Stimulated activated CD8-positive, alpha-beta memory T cell treated with anti-CD3 and anti-CD28 coated beads, Interleukin-15, amount 100 ng/mL, for 4 hours (primary cell): ENCODE results near the gene GALK2.

ENCODE experiments used
- DNase-seq, 2 donors: peaks; one replicate each; pipeline ENCODE4 v3.0.0-alpha.2; 2020; ENCODE audit warnings: low read depth in 2 of 2

The GALK2 gene

DNA sequence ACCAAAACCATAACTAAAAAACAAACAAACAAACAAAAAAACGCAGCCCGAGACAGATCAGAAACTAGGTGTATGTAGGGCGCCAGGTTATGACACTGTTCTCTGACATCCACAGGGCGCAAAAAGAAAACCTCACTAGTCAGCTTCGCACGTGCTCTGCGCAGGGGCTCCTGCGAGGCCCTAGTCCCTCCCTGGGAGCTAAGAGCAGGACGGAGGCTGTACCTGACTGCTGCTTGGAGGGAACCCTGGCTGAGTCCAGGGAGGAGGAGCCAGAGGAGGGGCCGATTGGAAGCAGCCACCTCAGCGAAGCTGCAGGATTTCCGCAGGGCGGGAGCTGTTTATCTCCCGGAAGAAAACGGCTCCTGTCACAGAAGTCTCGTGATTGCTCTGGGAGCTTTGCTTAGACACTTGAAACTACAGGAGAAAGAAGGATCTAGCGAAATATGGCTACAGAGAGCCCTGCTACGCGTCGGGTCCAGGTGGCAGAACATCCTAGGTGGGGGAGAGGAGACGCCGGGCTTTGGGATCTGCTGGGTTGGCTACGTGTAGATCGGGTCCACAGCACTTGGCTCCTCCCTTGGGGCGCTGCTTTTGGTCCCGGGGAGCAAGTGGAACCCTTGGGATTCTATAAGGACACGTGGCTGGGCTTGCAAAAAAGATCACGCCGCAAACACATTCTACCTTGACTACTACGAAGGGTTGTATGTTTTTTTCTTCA lies at the start of gene GALK2:
GALK2 (plus strand) TSS at position 368 of the 718 bp plus-strand sequence; CDS start at position 444, 76 bp downstream.
- DNase-seq: peak; percentile 51 to 56

- DNase-seq: no peak
These were observed 49.2 kb upstream of the GALK2 start for GRCh38 chr15:49120832-49121231.

- DNase-seq: no peak
These were observed 48.1 kb upstream of the GALK2 start for GRCh38 chr15:49121901-49122300.

DNA sequence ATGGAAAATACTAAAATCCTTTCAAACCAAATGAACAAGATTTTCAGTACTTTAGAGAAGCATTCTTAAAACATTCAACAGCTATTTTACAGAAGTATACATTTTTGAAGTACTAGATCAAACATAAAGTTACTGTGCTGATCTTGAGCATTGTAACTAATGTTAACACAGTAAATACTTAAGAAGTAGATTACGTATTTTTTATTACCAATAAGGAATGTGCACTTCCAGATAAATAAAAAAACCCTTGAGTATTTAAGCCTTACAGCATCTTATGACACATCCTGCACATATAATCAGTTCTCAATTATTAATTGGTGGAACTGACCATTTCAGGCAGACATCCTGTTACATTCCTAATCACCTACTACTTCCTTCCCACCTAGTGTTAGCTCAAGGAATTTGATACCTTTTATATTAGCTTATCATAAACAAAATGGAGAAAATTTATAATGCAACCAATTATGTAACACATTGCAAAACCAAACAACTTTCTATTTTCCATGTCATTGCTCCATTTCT lies 47.4 kb upstream of the GALK2 start:
- no peak for DNase-seq

- DNase-seq: no peak
These were observed 45.7 kb upstream of the GALK2 start for GRCh38 chr15:49124371-49124770.

- DNase-seq: no peak
These were observed 38.6 kb upstream of the GALK2 start for GRCh38 chr15:49131403-49131802.

DNA sequence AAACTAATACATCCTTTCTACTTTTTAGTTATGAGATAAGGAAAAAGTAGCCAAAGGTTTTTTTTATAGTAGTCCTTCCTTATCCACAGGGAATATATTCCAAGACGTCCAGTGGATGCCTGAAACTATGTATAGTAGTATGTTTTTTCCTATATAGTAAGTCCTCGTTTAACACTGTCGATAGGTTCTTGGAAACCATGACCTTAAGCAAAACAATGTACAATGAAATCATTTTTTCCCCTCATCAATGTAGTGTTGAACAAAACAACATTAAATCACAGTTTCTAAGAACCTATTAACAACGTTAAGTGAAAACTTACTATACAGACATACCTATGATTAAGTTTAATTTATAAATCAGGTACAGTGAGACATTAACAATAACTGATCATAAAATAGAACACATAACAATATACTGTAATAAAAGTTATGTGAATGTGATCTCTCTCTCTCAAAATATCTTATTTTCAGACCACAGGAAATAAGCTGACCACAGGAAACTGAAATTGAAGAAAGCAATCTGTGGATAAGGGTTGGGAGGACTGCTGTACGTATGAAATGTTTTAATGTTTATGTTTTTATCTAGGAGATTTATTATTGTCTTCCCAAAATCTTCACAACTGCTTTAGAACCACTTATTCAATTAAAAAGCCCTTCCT lies 35.2 kb upstream of the GALK2 start:
- no peak for DNase-seq

GRCh38 chr15:49135342-49135857 lies 34.6 kb upstream of the GALK2 start:
- no peak for DNase-seq

GRCh38 chr15:49135911-49136310 lies 34.1 kb upstream of the GALK2 start:
- DNase-seq: no peak

DNA sequence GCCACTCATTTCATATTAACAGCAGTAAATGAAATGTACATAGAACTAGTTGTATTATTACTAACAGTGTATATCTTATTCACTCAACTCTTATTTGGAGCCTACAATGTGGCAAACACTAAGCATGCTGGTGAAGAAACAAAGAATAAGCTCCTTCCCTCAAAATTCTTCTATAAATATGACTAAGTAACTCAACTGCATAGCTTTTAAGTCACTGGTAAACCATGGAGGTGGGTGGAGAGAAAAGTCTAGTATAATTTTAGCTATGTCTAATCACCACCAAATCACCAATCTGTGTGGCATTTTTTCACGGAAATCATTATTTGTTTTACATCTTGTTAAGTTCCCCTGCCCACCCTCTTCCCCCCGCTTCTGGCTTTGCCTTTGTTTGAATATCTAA lies 32.2 kb upstream of the GALK2 start:
- no peak for DNase-seq

DNA sequence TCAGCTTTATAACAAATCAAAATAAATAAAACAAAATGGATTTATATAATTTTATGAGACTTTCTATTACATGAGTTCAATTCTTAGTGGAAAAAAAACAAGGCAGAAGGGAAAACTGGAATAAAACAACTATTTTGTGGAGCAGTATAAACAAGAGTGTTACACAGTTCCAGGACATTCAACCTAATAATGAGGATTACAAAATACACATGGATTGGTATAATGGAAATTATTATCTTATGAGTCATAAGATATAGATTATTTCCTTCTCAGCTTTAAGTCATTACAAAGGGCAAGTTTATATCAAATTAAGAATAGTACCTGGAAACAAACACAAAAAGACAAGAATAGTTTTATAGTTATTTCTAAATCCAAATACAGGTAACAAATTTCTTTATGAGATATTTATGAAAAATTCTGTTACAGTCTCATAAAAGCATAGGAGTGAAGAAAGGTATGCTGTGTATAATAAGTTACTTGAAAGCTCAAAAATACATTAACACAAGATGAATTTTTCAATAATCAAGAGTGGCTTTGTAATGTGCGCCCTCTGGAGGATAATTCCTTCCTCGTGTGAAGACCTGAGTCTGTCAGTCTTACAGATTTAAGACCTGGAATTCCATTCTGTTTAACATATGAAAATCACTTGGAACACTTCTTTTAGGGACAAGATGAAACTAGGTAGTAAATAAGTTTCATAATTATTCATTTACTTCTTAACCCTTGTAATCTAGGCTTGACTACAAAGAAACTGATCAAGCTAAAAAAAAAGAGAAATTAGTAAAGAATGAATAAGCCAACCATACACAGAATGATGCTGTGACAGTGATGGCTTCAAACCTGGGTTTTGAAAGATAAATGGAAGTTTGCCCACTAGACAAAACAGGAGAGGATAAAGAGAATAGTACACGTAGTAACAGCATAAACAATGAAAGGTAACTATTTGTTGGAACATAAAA lies 24.1 kb upstream of the GALK2 start:
- no peak for DNase-seq

- DNase-seq: no peak
These were observed 21.7 kb upstream of the GALK2 start for GRCh38 chr15:49148298-49148697.

- no peak for DNase-seq
These were observed 21.3 kb upstream of the GALK2 start for GRCh38 chr15:49148727-49149126.

GRCh38 chr15:49151831-49152230 lies 18.2 kb upstream of the GALK2 start:
- no peak for DNase-seq

DNA sequence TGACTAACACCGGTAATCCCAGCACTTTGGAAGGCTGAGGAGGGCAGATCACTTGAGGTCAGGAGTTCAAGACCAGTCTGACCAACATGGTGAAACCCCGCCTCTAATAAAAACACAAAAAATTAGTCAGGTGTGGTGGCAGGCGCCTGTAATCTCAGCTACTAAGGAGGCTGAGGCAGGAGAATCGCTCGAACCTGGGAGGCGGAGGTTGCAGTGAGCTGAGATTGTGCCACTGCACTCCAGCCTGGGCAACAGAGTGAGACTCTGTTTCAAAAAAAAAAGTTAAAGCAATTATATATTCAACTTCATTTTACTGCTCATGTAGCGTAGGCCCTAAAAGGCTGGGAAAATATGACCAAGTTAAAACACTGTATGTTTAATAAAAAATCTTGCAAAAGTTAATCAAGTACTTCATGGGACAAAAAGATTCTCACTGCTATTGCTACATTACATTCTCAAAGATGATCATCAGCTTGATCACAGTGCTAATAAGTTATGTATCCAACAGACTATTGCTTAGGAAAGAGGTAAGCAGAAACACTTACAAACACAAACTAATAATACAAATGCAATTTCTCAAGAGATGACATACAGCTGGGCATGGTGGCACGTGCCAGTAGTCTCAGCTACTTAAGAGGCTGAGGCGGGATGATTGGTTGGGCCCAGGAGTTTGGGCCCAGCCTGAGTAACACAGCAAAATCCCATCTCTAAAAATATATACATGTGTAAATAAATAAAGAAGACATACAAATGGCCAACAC lies 17.3 kb upstream of the GALK2 start:
- no peak for DNase-seq

GRCh38 chr15:49154359-49154758 lies 15.7 kb upstream of the GALK2 start:
- no peak for DNase-seq

GRCh38 chr15:49154799-49155109 lies 15.3 kb upstream of the GALK2 start:
- no peak for DNase-seq

DNA sequence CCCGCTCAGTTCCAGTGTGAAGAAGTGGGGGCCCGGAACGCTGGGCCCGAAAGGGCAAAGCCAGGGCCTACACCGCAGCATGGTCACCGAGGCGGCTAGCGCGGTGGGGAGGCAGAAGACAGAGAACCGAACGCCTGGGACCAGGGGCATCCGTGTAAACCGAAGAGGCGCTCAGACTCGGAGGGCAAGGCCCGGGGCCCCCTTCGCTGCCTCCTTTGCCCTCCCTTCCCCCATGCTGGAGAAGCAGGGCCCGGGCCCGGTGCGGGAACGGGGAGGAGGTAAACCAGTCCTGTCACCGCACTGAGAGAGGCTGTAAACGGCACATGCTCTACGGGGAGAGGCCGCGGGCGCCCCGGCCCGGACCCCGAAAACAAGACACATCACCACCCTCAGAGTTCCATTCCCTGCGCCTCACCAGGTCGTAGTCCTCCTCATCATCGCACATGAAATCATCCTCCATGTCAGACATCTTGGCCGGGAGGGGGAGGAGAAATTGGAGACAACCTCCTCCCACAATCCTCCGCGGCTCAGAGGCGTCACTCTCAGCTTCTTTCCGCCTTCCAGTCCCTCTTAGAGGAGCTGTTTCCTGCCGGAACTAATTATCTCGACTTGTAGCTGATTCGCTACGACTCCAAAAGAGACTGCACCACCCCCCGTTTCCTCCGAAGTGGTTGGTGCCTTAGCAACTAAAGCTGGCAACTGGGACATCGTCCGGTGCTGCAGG lies 14.8 kb upstream of the GALK2 start, which contains the start of gene COPS2:
COPS2 (minus strand) TSS at position 490 of the 724 bp plus-strand sequence; CDS start at position 469, 21 bp downstream.
- DNase-seq: peak; percentile 83 to 90

DNA sequence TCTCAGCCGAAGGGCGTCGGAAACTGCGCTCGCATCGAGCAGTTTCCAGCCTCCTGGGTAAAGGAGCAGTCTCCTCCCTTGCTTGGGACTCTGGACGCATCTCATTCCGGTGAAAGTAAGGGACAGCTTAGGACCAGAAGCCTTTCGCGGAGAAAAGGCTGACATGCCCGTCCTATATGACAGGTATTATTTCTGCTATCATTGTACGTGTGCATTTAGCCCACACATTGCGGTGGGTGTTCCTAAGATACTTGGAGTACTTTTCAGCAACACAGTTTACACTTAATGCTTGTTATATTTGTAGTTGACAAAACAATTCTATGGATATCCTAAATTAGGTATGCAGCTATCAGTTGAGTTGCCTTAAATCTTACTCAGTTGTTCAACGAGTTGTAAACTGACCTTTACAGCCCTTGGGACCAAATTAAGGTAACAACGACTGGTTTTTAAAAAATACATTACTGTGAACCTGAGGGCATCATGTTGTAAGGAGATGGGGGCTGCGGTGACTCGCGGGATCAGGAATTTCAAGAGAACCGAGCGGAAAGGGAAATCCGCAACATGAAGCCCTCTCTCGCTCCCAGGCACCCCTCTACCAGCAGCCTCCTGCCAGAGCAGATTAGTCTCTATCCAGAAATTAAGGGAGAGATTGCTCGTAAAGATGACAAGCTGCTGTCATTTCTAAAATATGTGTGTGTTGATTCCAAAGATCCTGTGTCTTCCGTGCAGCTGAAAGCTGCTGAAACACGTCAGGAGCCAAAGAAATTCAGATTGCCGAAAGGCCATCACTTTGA lies 14.0 kb upstream of the GALK2 start:
- no peak for DNase-seq

- no peak for DNase-seq
These were observed 6.4 kb upstream of the GALK2 start for GRCh38 chr15:49163678-49164077.
